Liver (tissue), 9 donors: Measurements from ENCODE around the gene HEXB. TPM values are rescaled to one million over a fixed set of nuclear protein-coding genes. Genes with fewer than 3 reads are reported as not detected.
A peak's percentile ranks its signal among the peaks of the same experiment; 100 is the strongest.

Experiments
- DNase-seq: peaks from one replicate; pipeline ENCODE4 v3.0.0-alpha.2; 2017; ENCODE audit warnings: low spot score
- H3K27ac ChIP-seq, 2 donors: one replicate each; pipeline ENCODE4 v1.7.0; 2013; ENCODE audit warnings: inconsistent platforms in 2 of 2, low read length in 2 of 2, control low read depth in 1 of 2, low read depth in 1 of 2, mild to moderate bottlenecking in 1 of 2
- H3K27me3 ChIP-seq, 4 donors: one replicate each; pipeline versions ENCODE4 v1.6.1 to v1.7.0; 2013; ENCODE audit warnings: low read length in 3 of 4, inconsistent platforms in 1 of 4, mild to moderate bottlenecking in 1 of 4, moderate library complexity in 1 of 4; ENCODE audit not compliant: control insufficient read depth in 4 of 4, insufficient read depth in 4 of 4
- H3K36me3 ChIP-seq, 4 donors: one replicate each; pipeline versions ENCODE4 v1.6.1 to v1.7.0; 2013; ENCODE audit warnings: low read length in 3 of 4, mild to moderate bottlenecking in 3 of 4, low read depth in 1 of 4, moderate library complexity in 1 of 4; ENCODE audit not compliant: control insufficient read depth in 4 of 4, insufficient read depth in 3 of 4
- H3K4me1 ChIP-seq, 4 donors: one replicate each; pipeline versions ENCODE4 v1.6.1 to v1.7.0; 2013; ENCODE audit warnings: low read length in 3 of 4, mild to moderate bottlenecking in 3 of 4, moderate library complexity in 1 of 4; ENCODE audit not compliant: control insufficient read depth in 4 of 4, insufficient read depth in 4 of 4
- H3K4me3 ChIP-seq, 3 donors: one replicate each; pipeline versions ENCODE4 v1.6.1 to v1.7.0; 2013; ENCODE audit warnings: low read length in 3 of 3, control low read depth in 1 of 3, low read depth in 1 of 3, mild to moderate bottlenecking in 1 of 3
- H3K9ac ChIP-seq, 2 donors: one replicate each; pipeline ENCODE4 v1.7.0; 2013; ENCODE audit warnings: low read length in 2 of 2, mild to moderate bottlenecking in 2 of 2, moderate library complexity in 2 of 2, control low read depth in 1 of 2, low read depth in 1 of 2
- H3K9me3 ChIP-seq, 4 donors: one replicate each; pipeline versions ENCODE4 v1.6.1 to v1.7.0; 2013; ENCODE audit warnings: low read length in 3 of 4; ENCODE audit not compliant: control insufficient read depth in 4 of 4
- EGR1 ChIP-seq, 2 donors: IDR thresholded peaks; 2 replicates each; pipeline ENCODE4 v1.6.1; 2016 to 2018; ENCODE audit warnings: antibody characterized with exemption in 2 of 2, low read depth in 2 of 2
- FOXA1 ChIP-seq: IDR thresholded peaks from 2 replicates; pipeline ENCODE4 v1.6.1; 2016; ENCODE audit warnings: antibody characterized with exemption
- FOXA2 ChIP-seq: IDR thresholded peaks from 2 replicates; pipeline ENCODE4 v1.6.1; 2016; ENCODE audit warnings: antibody characterized with exemption
- GABPA ChIP-seq, 2 donors: IDR thresholded peaks in 1 of 2; conservative IDR thresholded peaks in 1 of 2; 2 replicates each; pipeline ENCODE4 v1.6.1; 2016; ENCODE audit warnings: antibody characterized with exemption in 2 of 2, mild to moderate bottlenecking in 1 of 2, moderate library complexity in 1 of 2
- HNF4A ChIP-seq, 2 donors: conservative IDR thresholded peaks; 2 replicates each; pipeline ENCODE4 v1.6.1; 2016; ENCODE audit warnings: antibody characterized with exemption in 2 of 2, mild to moderate bottlenecking in 2 of 2
- HNF4G ChIP-seq: IDR thresholded peaks from 2 replicates; pipeline ENCODE4 v1.6.1; 2016; ENCODE audit warnings: antibody characterized with exemption
- JUND ChIP-seq, 2 donors: IDR thresholded peaks; 2 replicates each; pipeline ENCODE4 v1.6.1; 2016; ENCODE audit warnings: antibody characterized with exemption in 2 of 2
- NR2F2 ChIP-seq: IDR thresholded peaks from 2 replicates; pipeline ENCODE4 v1.6.1; 2016; ENCODE audit warnings: antibody characterized with exemption
- RAD21 ChIP-seq, 2 donors: IDR thresholded peaks; 2 replicates each; pipeline ENCODE4 v1.6.1; 2016; ENCODE audit warnings: antibody characterized with exemption in 2 of 2, mild to moderate bottlenecking in 2 of 2
- RXRA ChIP-seq, 2 donors: IDR thresholded peaks; 2 replicates each; pipeline ENCODE4 v1.6.1; 2017 to 2018; ENCODE audit warnings: antibody characterized with exemption in 2 of 2, mild to moderate bottlenecking in 1 of 2
- SP1 ChIP-seq: IDR thresholded peaks from 2 replicates; pipeline ENCODE4 v1.6.1; 2018; ENCODE audit warnings: antibody characterized with exemption, mild to moderate bottlenecking
- TAF1 ChIP-seq: conservative IDR thresholded peaks from 2 replicates; pipeline ENCODE4 v1.6.1; 2016; ENCODE audit warnings: antibody characterized with exemption, mild to moderate bottlenecking
- WGBS: extraction: QIAGEN DNeasy Blood & Tissue Kit; methylation state at CpG from one replicate; pipeline ENCODE4 v1.1.7; 2013; 5-methylcytosine and 5-hydroxymethylcytosine counted together
- polyA plus RNA-seq, 2 donors: library from polyadenylated mRNA; stranded (reverse) in 1 of 2; unstranded in 1 of 2; fragments of 200-250 nt in 1 of 2; fragments of >200 nt in 1 of 2; fragmentation: Nextera tagmentation in 1 of 2; extraction: Ambion mirVana in 1 of 2; gene quantifications; one replicate each; pipeline versions ENCODE4 v1.2.1 to v1.2.3, GENCODE V29; 2013 to 2015
- total RNA-seq, 2 donors: library from RNA; depleted of rRNA; stranded (reverse); fragments of >200 nt; gene quantifications; one replicate each; pipeline ENCODE4 v1.2.3, GENCODE V29; 2014
- TF ChIP-seq, protein P1 (sequence below): IDR thresholded peaks from 2 replicates; pipeline ENCODE4 v1.6.1; 2016; ENCODE audit warnings: antibody characterized with exemption
- TF ChIP-seq, protein P2 (sequence below): fragments of 150-350 bp; IDR thresholded peaks from 2 replicates; pipeline ENCODE4 v1.5.1; 2017; ENCODE audit warnings: improper control_type of control experiment, low read depth, low read length; ENCODE audit not compliant: missing input control
- TF ChIP-seq, protein P3 (sequence below): IDR thresholded peaks from 2 replicates; pipeline ENCODE4 v1.6.1; 2016; ENCODE audit warnings: antibody characterized with exemption
- TF ChIP-seq, protein P4 (sequence below): IDR thresholded peaks from 2 replicates; pipeline ENCODE4 v1.6.1; 2016; ENCODE audit warnings: antibody characterized with exemption
- TF ChIP-seq, protein P5 (sequence below): IDR thresholded peaks from 2 replicates; pipeline ENCODE4 v1.6.1; 2016; ENCODE audit warnings: antibody characterized with exemption, mild to moderate bottlenecking
- donor health status: healthy.
- donor health status: healthy.
- donor health status: healthy.
- donor health status: healthy.
- donor health status: healthy.

The HEXB gene
- total and polyA plus RNA-seq, 4 donors: 67.7 to 84.5 (median 76.2) TPM

DNA sequence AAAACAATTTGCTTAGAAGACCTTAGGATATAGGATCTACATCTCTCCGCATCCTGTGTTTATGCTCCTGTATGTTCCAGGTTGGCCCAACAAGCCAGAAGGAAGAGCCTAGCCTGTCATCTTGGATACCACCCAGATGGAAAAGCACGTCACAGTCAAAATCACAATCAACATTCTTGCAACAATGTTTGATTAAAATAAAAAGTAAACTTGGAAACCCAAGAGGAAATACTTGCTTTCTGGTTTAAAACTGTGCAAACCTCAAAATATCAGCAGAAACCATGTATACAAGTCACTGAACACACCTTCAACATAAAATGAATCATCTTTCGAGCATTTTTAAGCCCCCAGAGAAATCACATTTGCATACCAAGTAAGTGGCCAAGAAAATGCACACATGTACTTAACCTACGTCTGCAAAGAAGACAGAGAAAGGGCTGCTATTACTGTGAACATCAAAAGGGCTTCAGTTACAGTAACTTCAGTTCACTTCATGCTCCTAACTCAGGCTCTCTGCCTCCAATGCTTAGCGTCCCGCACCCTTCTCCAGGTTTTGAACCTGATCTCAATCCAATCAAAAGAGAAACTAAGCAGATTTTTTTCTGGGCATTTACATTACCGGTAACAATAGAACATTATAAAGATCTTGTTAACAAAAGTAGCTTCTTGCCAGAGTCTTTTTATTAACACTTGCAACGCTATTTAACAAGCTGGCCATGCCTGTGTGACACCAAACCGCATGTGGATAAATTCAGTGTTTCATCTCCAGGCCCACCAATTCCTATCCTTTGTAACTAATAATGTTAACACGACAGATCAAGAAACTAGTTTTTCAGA, 45.8 kb upstream of the HEXB start (continued):
- TF ChIP-seq JUND (IDR thresholded peaks at IDR 0.05): no peak
- peak in 1 of 2 donors; percentile 7 for TF ChIP-seq HNF4A (conservative IDR thresholded peaks at IDR 0.05)

DNA sequence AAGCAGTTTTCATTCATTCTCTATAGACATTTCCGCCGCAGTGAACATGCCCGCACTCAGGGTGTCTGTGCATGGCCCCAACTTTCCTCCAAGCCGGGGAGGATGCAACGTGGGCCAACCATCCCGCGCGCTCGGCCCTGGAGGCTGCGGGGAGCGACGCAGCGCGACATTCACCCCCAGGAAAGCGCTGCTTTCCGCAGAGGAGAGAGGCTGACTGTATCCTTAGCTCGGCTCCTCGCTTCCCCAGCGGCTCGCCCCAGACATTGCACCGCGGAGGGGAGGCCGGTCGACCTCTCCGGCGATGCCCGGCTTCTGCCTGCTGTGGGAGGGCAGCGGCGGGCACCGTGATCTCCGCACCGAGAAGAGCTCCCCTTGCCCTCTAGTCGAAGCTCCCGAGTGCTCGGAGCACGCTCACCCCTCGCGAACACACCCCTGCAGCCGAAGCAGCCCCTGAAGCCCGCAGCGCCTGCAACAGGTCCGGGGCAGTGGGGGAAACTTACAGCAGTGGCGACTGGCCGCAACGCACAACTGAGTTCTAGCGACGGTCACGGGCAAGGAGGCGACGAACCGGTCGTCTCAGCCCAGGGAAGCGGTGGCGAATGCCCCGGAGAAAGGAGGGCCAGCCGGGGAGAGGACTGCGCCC, 45.1 kb upstream of the HEXB start:
- H3K4me1 ChIP-seq: peaks cover 3 to 44% (median 29%) of the 10 kb centered on the region in 4 donors
- no peak for DNase-seq
- peak overlapping the region; percentile 78 to 95 (median 80) for H3K4me3 ChIP-seq
- peaks cover 2 to 12% (median 5%) of the 10 kb centered on the region in 4 donors for H3K36me3 ChIP-seq
- H3K9ac ChIP-seq: peak overlapping the region; percentile 81 to 86
- WGBS: under 1% methylated on average over 57 of the region's 57 CpGs
- no peaks in the 10 kb centered on the region for H3K27me3 ChIP-seq
- no peaks in the 10 kb centered on the region for H3K9me3 ChIP-seq
- TF ChIP-seq, protein P1, sequence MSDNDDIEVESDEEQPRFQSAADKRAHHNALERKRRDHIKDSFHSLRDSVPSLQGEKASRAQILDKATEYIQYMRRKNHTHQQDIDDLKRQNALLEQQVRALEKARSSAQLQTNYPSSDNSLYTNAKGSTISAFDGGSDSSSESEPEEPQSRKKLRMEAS: no peak
- TF ChIP-seq RXRA (IDR thresholded peaks at IDR 0.05): no peak
- TF ChIP-seq, protein P2, sequence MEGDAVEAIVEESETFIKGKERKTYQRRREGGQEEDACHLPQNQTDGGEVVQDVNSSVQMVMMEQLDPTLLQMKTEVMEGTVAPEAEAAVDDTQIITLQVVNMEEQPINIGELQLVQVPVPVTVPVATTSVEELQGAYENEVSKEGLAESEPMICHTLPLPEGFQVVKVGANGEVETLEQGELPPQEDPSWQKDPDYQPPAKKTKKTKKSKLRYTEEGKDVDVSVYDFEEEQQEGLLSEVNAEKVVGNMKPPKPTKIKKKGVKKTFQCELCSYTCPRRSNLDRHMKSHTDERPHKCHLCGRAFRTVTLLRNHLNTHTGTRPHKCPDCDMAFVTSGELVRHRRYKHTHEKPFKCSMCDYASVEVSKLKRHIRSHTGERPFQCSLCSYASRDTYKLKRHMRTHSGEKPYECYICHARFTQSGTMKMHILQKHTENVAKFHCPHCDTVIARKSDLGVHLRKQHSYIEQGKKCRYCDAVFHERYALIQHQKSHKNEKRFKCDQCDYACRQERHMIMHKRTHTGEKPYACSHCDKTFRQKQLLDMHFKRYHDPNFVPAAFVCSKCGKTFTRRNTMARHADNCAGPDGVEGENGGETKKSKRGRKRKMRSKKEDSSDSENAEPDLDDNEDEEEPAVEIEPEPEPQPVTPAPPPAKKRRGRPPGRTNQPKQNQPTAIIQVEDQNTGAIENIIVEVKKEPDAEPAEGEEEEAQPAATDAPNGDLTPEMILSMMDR: peak; percentile 19
- TF ChIP-seq RAD21 (IDR thresholded peaks at IDR 0.05): peak in 1 of 2 donors; percentile 54
- no peak for TF ChIP-seq TAF1
- TF ChIP-seq GABPA (IDR thresholded peaks at IDR 0.05 in 1 of 2, conservative IDR thresholded peaks at IDR 0.05 in 1 of 2): no peak
- no peak for TF ChIP-seq EGR1 (IDR thresholded peaks at IDR 0.05; ENCODE audit: low read depth in 2 of 2)
- H3K27ac ChIP-seq: peak overlapping the region; percentile 91 to 92

DNA sequence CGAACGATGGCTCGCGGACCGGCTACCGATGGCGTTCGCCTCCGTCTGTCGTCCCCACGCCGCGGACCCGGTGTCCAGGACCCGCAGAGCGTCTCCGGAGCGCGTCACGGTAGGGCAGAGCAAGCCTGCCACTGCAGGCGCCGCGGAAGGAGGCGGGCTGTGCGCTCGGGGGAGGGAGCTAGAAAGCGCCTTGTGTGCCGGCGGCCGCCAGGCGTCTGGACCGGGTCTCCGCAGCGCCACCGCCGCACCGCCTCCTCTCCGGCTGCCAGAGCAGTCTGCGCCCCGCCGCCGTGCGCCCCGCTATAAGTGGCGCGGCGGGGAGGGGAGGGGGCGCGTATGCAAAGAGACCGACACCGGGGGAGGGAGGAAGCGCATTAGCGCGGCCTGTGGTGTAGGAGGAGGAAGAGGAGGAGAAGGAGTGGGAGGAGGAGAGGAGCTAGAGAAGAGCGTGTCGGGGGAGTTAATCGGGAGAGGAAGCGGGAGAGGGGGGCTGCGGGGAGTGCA, 44.5 kb upstream of the HEXB start, which contains the start of gene ENC1:
Gene ENC1 (minus strand): TSS at position 279 of the 504 bp plus-strand sequence. CDS start 4,243 bp downstream, outside the sequence.
- WGBS: under 1% methylated on average over 59 of the region's 59 CpGs
- peaks cover 3 to 44% (median 29%) of the 10 kb centered on the region in 4 donors for H3K4me1 ChIP-seq
- TF ChIP-seq SP1: no peak
- TF ChIP-seq JUND (IDR thresholded peaks at IDR 0.05): no peak
- no peak for TF ChIP-seq FOXA2
- TF ChIP-seq RXRA (IDR thresholded peaks at IDR 0.05): no peak
- no peak for TF ChIP-seq NR2F2
- TF ChIP-seq FOXA1: no peak
- TF ChIP-seq, protein P3, sequence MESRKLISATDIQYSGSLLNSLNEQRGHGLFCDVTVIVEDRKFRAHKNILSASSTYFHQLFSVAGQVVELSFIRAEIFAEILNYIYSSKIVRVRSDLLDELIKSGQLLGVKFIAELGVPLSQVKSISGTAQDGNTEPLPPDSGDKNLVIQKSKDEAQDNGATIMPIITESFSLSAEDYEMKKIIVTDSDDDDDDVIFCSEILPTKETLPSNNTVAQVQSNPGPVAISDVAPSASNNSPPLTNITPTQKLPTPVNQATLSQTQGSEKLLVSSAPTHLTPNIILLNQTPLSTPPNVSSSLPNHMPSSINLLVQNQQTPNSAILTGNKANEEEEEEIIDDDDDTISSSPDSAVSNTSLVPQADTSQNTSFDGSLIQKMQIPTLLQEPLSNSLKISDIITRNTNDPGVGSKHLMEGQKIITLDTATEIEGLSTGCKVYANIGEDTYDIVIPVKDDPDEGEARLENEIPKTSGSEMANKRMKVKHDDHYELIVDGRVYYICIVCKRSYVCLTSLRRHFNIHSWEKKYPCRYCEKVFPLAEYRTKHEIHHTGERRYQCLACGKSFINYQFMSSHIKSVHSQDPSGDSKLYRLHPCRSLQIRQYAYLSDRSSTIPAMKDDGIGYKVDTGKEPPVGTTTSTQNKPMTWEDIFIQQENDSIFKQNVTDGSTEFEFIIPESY: no peak
- TF ChIP-seq EGR1 (IDR thresholded peaks at IDR 0.05; ENCODE audit: low read depth in 2 of 2): no peak
- TF ChIP-seq HNF4A (conservative IDR thresholded peaks at IDR 0.05): no peak
- TF ChIP-seq RAD21 (IDR thresholded peaks at IDR 0.05): peak; percentile 60 to 78
- TF ChIP-seq, protein P4, sequence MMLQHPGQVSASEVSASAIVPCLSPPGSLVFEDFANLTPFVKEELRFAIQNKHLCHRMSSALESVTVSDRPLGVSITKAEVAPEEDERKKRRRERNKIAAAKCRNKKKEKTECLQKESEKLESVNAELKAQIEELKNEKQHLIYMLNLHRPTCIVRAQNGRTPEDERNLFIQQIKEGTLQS: no peak
- no peak for TF ChIP-seq GABPA (IDR thresholded peaks at IDR 0.05 in 1 of 2, conservative IDR thresholded peaks at IDR 0.05 in 1 of 2)
- TF ChIP-seq, protein P5, sequence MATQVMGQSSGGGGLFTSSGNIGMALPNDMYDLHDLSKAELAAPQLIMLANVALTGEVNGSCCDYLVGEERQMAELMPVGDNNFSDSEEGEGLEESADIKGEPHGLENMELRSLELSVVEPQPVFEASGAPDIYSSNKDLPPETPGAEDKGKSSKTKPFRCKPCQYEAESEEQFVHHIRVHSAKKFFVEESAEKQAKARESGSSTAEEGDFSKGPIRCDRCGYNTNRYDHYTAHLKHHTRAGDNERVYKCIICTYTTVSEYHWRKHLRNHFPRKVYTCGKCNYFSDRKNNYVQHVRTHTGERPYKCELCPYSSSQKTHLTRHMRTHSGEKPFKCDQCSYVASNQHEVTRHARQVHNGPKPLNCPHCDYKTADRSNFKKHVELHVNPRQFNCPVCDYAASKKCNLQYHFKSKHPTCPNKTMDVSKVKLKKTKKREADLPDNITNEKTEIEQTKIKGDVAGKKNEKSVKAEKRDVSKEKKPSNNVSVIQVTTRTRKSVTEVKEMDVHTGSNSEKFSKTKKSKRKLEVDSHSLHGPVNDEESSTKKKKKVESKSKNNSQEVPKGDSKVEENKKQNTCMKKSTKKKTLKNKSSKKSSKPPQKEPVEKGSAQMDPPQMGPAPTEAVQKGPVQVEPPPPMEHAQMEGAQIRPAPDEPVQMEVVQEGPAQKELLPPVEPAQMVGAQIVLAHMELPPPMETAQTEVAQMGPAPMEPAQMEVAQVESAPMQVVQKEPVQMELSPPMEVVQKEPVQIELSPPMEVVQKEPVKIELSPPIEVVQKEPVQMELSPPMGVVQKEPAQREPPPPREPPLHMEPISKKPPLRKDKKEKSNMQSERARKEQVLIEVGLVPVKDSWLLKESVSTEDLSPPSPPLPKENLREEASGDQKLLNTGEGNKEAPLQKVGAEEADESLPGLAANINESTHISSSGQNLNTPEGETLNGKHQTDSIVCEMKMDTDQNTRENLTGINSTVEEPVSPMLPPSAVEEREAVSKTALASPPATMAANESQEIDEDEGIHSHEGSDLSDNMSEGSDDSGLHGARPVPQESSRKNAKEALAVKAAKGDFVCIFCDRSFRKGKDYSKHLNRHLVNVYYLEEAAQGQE: peak; percentile 43
- TF ChIP-seq, protein P1: no peak
- TF ChIP-seq HNF4G: no peak
- TF ChIP-seq TAF1: peak; percentile 41

More for the DNA sequence above, 44.5 kb upstream of the HEXB start, which contains the start of gene ENC1:
- Histone ChIP-seq H3K27ac (peak within 1 kb of the TSS; percentile 91 to 92), H3K36me3 (peaks cover 0 to 6% (median 3%) of the 10 kb centered on the region in 4 donors), H3K9me3 (no peaks in the 10 kb centered on the region), H3K4me3 (peak within 1 kb of the TSS; percentile 78 to 95 (median 80)), H3K9ac (peak within 1 kb of the TSS; percentile 81 to 86), H3K27me3 (no peaks in the 10 kb centered on the region)
- DNase-seq: peak; percentile 84
